Activated CD4-positive, alpha-beta T cell treated with anti-CD3 and anti-CD28 coated beads, Interleukin-2, amount 50 U/mL, for 4 hours (primary cell): Measurements from ENCODE around the gene TRABD2B.

Experiments
- DNase-seq, 2 experiments: peaks; one replicate each; pipeline ENCODE4 v3.0.0-alpha.2; 2020

TRABD2B gene

DNA sequence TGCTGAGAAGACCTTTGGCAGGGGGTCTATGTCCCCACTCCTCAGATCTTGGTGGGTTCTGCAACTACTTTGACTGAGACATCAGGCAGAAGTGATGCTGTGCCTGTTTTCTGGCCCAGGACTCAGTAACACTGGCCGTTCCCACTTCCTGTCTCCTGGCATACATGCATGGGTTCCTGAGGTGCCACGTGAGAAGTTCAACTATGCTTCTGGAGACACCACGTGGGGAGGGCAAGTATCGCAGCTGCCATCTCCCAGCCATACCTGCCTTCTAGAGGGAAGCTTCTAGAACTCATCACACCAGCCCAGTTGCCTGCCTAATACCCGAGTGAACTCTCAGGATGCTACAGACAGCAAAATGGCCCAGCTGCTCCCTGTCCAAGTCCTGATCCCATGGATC is 65.8 kb downstream of the TRABD2B start:
- no peak for DNase-seq

DNA sequence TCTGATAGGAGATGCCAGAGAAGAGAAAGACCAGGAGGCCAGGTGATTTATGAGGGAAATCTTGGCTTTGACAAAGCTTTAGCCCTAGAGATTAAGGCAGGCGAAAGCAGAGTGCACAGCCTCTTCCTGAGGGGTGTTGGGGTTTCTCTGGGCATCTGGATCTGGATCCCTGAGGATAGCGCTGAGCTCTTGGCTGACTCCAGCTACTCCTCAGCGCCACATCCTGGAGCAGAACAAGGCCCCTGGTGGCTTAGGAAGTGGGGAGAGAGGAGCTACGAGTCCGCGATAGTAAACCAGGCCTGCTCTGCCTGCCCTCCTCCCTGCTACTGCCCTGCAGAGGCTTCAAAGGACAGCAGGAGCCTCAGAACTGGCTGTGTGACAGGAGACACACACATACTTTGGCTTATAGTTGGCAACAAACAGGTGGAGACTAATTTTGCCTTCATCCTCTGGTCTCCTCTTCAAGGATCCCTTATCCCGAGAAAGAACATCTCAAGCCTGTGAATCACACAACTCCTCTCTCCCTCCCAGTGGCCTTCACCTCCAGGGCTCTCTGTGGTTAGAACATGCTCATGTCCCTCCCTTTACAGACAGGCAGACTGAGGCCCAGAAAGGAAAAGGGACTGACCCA is 66.9 kb downstream of the TRABD2B start:
- no peak for DNase-seq

DNA sequence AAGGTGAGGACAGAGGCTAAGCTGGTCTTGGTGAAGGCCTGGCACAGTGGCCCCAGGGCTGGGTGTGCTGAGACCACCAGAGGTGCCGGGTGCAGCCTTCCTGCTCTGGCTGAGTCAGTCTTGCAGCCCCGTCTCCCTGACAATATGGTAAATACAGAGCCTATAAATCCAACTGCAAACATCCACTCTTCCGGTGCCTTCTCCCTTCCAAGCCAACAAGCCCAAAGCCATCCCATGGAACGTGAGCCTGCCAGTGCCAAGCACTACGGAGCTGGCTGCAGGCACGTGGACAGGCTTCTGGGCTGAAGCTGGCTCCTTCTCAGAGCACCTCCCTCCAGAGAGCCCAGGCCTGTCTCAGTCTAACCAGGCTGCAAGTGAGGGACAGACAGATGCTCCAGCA is 70.0 kb downstream of the TRABD2B start:
- no peak for DNase-seq

DNA sequence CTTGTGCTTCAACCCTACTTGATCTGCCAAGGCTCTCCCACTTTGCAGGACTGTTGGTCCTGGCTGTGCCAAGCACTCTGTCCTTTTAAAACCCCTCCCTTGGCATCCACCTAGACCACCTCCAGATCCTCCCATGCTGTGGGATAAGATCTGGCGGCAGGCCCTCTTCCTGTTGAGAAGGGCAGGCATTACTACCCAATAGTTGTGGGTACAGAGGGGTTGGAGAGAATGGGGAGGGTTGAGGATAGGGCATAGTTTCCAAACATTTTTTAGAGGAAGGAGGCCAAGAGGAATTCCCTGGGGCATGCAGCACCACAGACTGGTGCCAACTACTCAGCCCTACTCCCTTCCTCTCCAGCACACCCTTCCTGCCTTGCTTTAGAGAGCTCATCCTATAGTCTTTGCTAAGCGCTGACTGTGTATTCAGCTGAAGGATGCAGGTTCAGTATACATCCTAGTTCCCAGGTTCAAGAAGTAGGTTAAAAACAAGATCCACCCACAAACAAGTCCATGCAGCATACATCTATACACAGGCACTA is 70.7 kb downstream of the TRABD2B start:
- DNase-seq, result no peak

DNA sequence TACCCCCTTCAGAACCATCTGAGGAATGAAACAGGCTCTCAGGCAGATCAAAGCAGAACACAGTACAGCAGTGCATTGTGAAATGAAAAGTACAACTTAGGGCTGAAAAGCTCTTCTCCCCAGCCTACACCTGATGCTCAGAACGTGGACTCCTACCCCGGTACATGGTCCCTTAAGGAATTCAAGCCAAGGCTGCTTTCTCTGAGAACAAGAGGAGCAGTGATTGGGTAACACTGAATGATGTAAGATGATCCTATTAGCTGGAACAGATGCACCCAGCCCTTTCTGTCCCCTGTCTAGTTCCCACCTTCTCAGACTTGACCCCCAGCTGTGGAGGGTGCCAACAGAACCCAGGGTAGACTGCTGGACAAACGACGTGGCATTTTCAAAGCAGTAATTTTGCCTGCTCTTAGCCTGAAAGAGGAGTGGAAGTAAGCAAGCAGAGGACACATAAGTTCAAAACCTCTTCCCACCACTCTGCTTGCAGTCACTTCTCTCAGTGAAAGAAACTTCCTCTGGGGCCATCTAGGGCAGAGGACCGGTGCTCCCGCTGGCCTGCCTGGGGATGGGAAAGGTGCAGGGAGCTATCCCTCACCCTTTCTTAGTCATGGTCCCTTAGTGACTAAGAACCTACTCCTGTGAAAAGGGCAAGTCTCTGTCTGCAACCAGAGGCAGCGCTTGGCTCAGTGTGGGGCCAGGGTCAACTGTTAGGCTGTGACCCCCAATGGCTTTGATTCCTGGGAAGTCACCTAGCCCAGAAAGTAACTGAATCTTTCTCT is 72.7 kb downstream of the TRABD2B start:
- no peak for DNase-seq

DNA sequence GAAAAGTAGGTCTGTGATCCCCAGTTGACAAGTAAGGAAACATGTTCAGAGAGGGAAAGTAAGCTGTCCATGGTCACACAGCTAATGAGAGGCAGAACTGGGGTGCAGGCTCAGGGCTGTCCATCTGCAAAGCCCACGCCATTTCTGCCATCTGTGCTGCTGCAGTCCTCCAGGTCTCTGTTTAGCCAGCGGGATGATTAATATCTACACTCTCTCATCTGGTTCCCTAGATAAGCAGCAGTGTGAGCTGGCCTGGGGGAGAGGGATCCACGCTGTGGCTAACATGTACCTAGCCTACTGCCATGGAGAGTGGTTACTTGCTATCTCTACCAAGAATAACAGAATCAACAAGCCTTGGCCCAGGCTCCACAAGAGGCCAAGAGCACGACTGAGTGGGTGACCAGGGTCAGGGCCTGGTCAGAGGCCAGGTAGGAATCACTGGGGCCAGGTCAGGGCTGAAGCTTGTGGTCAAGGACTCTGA is 75.2 kb downstream of the TRABD2B start:
- DNase-seq, result no peak

DNA sequence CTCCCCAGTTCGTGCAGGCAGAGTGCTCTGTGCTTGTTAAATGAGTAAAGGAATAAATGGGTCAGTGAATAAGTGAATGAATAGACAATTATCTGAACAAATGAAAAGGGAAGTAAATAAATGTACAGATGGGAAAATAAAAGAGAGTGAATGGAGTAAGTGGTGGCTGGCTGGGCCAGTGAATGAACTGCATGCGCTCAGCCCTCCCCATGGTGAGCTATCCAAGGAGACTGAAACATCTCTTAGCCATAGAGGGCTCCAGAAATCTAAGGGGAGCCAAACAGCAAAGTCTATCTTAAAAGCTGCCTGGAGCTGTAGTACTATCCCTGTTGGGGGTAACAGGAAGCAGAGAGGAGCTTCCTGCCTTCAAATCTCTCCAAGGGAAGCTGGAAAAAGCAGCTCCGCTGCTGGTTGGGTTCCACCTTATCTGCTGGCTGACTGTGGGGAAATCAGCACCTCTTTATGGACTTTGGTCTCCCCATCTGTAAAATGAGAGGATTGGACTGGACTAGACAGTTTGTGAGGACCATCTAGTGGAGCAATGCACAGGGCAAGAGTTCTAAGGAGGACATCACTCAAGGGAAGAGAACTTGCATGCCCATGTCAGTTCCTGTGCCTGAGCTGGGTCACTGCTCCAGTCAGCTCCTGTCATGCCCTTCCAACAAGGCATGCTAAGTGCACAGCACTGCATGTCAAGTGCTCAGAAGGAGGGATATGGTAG is 77.9 kb downstream of the TRABD2B start:
- no peak for DNase-seq

DNA sequence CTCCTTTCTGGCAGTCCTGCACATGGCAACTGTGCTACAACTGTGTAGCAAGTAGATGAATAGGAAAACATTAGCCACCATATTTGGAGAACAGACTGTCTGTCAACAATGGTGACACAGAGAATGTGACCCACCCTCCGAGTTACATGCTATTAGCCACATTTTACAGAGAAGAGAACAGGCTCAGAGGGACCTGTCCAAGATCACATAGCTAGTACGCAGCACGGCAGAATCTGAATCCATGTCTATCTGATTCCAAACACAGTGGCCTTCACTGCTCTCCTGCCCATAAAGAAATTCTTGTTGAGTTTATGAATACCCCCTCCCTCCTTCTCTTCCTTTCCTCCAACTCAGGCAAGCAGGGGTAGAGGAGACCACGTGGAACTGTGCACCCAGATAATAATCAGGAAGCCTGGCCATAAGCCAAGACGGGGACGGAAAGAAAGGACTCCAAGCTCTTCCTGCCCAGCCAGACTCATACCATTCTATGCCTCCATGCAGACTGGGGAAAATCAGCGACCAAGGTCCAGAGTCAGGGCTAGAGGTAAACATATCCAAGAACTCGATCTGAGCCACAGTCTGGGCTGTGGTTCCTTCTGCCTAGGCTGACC is 78.8 kb downstream of the TRABD2B start:
- DNase-seq, result no peak

DNA sequence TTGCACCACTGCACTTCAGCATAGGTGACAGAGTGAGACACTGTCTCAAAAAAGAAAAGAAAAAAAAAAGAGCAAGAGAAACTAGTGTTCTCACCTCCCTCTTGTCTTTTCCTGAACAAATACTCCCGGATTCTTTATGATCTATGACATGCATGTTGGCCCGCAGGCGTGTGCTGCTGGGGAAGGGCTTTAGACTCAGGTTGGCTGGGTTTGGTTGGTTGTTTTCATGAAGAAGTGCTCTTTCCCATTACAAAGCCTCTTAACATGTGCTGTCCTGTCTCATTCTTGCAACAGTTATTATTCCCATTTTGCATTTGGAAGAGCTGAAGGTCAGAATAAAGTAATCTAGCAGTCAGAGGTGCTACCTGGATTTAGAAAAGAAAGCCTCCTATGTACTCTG is 79.5 kb downstream of the TRABD2B start:
- DNase-seq, result no peak

DNA sequence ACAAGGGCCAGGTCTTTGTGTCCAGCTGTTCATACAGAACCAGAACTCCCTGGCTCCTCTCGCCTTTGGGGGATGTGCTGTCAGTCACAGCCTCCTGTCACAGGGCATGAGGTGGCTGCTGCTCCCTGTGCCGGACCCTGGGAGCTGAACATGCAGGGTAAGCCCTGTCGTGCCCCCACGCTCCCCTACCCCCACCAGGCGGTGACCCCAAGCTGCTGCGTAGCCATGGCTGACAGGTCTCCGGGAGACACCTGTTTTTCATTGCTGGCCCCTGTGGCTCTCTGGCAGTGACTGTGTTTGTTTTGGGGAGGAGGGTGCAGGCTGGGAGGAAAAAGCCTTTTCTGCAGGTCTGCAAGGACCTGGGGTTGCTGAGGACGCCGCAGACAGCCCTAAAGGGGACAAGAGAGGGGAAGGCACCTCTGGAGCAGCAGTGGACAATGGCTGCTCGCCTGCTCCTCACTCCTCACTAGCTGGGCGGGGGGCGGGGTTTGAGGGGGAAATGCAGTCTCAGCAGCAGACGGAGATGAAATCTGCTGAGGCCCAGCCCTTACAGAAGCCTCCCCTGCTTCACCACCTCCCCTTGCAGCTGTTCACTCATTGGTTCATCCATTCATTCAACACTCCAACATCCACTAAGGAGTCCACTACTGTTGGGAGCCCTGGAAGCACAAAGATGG is 81.4 kb downstream of the TRABD2B start:
- no peak for DNase-seq

DNA sequence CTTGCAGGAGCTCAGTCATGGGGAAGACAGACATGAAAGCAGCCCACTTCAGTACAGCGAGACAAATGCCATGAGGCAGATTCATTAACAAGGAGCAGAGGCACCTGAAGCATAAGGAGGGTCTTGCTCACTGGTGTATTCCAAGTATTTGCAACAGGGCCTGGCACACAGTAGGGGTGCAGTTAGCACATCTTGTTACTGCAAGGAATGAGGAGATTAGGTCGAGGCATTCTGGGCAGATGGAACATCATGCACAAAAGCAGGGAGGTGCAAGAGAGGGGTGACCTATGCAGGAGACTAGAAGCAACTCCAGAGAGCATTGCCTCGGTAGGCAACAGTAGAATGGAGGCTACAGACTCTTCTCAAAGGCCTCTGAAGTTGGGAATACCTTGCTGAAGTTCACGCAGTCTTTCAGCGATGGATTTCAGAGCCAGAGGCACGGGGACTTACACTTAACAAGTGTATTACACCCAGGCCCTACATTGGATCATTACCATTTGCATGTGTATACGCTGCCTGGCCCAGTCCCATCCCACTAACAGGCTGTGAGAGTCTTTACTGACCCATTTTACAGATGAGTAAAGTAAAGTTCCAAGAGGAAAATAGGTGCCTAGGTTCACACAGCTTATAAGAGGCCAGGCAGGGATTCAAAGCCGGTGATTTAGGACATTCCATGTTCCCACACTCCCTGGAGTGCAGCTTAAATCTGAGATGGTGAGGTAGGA is 82.1 kb downstream of the TRABD2B start:
- no peak for DNase-seq

DNA sequence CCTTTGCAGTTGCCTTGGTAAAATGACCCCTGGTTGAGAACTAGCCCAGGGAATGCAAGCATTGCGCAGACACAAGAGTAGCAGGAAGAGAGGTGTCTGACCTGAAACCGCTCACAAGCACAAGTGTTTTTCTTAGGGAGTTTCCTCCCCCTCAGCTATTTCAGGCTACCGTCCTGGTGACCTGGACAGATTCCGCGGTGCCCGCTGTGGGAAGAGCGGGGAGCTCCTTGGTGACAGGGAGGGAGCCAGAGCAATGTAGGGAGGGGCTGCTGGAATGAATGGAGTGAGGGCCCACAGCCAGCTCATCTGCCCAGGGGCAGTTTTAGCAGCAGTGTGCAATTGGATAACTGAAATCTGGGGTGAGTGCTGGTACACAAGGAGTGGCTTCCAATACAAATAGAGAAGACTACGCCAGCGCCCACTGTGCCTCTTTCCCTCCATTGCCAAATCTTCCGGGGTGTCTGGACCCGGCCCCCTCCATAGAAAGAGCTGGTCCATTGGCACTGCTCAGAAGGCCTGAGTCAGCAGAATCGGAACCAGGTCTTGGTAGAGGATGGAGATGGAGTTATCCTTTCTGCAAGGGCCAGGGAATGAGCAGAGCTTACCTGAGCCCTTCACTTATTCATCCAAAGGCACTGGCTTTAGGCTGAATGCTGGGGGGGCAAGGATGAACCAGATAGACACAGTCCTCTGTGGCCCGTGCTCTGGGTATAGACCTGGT is 82.8 kb downstream of the TRABD2B start:
- DNase-seq, result no peak

DNA sequence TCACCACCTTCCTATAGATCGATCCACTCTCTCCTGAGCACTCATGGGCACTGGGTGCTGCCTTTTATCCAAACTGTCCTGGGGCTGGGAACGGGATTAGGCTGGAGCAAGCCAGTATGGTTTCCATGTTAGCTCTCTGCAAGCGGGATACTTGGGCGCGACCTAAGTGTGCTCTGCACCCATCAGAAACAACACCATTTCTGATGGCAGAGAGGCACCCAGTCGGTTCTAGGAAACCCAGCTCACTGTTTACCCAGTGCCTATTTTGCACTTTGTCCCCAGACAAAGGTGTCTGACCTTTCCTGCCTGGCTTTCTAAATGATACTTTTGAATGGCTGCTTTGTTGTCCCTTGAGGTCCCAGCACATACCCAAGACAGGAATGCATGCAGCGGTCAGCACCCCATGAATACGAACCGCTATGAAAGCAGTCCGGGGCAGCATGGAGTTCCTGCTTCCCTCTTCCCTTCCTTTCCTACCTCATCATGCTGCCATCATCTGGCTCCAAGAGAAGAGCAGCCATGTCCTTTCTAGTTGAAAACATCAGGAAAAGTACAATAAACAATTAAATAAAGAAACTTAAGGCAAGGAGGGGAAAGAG is 83.9 kb downstream of the TRABD2B start:
- no peak for DNase-seq

DNA sequence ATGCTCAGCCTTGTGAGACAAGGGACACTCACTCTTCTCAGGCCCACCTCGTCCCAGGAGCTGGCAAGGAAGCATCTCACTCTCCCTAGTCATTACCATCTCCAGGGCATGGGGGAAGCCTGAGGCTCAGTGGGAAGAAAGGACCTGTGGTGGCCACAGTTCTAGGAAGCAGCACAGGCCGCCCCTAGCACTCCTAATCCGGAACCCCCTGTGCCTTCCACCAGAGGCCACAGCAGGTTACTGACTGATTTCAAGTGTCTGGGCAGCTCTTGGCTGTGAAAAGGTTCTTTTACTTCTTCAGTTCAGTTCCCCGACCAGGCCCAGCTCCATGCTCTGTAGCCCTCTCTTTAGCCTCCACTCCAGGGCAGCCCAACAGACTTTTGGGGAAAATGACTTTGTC is 84.4 kb downstream of the TRABD2B start:
- DNase-seq, result no peak

DNA sequence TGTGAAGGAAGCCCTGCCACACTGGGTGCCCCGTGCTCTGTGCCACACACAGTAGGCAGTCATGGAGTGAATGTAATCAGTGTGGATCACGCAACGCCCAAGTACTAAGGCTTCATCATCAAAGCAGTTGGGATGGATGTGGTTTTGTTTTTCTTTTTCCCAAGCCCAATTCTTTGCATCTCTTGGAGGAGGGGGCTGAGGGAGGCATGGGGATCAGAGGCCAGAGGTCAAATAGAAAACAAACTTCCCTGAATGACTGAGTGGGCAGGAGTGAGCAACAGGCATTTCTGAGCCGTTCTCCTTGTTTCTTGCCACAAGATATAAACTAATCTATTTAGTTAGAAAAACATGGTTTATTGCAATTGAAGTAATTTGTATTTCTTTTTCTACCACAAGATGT is 85.3 kb downstream of the TRABD2B start:
- DNase-seq, result no peak

DNA sequence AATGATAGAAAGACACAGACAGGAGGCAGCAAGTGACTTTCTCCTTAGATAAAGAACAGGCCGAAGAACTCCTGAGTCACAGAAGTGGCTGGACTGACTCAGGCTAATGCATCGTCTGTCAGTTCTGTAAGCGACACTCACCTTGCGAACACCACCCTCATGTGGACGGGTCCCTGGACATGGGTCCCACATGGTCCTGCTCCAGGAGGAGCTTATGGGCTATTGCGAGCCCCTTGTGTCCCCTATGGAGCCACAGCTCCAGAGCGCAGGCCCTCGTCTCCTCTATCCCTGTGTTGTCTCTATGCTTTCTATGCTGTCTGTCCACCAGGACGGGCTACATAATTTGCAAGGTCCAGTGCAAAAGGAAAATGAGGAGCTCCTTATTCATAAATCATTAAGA is 85.8 kb downstream of the TRABD2B start:
- no peak for DNase-seq

DNA sequence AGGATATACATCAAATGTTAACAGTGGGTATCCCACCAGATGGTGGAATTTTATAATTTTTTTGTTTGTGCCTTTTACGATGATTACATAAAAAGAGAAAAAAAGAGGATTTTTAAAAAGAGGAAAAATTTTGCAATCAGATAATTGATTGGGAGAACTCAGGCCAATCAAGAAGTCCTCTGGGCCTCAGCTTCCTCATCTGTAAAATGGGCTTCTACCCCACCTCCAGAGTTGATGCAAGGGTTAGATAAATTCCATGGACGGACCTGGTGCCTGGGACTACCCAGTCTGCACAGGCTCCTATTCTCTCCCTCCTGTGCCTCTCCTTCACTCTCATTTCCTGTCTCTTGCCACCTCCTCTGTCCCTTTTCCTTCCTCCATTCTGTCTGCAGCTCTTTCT is 88.9 kb downstream of the TRABD2B start:
- DNase-seq, result no peak

DNA sequence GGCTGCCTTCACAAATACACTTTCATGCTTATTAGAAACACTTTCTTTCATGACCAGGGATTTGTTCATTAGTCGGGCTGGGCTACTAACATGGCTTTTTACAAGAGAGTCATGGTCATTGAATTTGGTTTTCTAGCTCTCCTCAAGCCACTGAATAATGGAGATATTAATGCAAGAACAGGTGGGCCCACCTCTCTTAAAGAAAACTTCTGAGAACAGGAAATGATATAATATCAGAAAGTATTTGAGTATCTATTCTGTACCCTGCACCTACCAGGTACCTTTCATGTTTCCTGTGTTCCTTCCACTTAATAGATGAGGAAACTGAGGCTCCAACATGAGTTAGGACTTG is 90.0 kb downstream of the TRABD2B start:
- no peak for DNase-seq

DNA sequence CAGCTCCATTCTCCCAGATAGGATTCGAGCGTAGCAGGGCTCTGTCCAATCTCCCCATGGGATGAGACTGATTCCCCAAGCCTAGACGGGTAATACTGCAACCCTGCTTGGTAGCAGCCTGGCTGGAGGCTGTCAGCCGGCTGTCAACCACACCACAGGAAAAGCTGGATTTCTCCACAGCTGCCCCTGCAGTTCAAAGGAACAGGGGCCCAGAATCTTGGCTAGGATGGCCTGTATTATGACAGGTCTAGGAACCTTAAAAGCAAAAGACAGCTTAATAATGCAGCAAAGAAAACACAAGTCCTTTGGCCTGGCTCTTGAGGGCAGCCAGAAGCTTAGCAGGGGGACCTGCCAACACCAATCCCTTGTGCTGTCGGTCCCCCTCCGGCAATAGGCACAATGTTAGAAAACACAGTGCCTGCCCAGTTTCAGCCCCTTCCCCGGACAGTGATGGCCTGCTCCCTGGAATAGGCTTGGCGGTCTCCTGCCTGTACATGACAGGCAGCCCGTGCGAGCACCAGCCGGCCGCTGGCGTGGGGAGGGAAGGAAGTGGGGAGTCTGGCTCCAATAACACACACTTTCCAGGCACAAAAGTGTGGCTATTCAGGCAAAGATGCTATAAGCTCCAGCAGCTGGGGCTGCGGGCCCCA is 90.5 kb downstream of the TRABD2B start:
- DNase-seq, result no peak

DNA sequence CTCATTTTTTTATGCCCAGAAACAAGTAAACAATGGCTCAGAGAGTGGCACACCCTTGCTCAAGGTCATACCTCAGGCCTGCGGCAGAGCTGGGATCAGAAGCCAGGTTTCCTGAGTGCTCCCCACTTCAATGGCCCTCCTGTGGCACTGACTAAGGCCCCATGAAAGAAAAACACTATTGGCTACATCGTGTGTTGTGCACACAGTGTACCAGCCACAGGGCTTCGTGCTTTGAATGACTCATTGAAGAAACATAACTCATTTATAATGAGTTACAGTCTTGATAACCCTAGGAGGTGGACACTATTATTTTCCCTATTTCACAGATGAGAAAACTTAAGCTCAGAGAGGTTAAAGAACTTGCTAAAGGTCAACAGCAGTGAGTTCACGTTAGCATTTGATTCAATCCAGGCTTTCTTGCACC is 91.2 kb downstream of the TRABD2B start:
- no peak for DNase-seq
